GM21529 (cell line): ENCODE results near the gene HTR7.

Experiments used
- ATAC-seq: cut with Tn5 transposase; IDR thresholded peaks from one replicate; pipeline ENCODE4 v1.9.1; 2021; ENCODE audit not compliant: unreplicated experiment

HTR7 gene

DNA sequence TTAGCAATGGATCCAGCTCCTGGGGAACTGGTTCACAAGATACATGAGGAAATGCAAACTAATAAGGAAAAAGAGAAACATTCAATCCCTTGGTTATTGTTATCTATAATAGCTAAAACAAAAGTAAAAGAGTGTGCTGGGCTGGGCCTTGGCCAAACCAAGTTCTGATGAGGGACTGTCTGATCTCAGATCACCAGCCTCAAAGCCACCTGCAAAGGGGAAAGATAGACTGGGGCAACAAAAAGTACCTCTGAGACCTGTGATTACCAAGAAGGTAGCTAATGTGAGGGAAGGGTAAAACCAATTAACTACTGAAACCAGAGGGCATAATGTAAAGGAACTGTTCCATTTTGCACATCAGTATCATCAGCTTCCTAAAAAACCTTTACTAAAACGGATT, 51.2 kb downstream of the HTR7 start:
- no peak for ATAC-seq

DNA sequence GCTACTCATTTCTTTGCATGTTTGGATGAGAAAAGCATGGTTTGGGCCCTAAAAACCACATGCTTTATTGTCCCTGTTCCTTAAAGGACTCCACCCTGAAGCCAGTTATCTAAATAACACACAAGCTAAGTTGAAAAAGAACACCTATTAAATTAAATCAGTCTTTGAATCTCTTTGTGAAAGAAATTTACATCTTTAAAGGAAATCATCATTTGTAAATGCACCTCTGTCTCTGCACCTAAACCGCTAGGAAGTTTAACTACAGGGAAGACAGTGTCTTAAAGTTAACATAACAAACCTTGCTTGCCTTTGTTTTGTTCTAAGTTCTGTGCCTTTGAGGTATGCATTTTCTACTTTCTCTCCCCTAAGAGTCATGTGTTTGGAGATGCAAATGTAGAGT, 52.6 kb downstream of the HTR7 start:
- ATAC-seq: no peak

DNA sequence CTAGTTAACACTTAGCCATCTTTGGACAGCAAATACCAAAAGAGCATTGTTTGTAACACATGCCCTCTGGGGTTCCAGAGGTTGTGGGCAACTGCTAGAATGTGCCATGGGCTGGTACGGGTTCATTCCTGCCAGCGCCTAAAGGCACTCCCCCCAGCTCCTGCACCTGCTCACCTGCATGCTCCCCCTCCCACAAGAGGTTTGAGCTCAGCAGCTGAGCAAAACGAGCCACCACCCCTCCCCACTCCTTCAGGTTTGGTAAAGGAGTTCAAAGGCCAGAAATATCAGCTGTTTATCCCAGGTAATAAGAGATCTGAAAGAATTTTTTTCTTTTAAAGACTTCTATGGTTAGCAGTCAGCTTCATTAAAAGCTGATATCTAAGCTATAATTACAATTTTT, 53.5 kb downstream of the HTR7 start:
- ATAC-seq: no peak

DNA sequence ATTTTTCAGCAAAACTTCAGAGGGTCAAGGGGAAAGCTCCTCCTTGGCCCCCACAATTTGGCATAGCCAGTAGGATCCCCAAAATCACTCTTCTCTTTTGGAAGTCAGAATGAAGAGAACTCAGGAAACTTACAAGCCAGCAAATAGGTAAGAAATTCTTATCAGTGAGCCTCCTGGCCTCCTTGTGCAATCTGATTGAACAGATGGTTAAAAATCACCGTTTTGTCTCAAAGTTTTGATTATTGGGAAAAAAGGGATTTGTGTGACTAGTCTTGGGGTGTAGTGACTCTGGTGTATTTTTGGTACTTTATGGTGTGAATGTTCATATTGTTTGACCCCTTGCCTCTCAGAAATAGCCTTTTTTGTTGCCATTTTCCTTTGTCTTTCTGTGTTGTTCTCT, 56.2 kb downstream of the HTR7 start:
- ATAC-seq: no peak

DNA sequence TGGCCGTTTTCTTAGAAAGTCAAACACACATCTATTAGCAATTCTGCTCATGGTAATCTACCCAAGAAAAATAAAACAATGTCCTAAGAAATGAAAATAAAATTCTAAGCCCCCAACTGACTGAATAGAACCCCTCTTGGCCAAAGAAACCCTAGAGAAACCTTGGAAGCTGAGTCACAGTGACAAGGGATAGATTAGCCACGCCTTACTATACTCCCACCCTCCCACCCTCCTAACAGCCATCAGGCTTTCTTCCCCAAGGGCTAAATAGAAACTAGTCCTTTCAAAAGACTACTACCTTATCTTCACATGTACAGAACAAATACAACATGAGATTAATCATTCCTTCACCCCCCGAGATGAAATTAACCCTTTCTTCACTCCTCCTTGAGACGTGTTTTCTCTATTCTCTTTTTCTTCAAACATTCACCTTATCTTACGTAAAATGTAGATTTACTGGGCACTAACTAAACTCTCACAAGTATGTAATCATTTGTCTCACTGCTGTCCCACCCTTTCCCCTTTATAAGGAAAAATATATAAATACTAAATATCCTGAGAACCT, 57.5 kb downstream of the HTR7 start:
- no peak for ATAC-seq

DNA sequence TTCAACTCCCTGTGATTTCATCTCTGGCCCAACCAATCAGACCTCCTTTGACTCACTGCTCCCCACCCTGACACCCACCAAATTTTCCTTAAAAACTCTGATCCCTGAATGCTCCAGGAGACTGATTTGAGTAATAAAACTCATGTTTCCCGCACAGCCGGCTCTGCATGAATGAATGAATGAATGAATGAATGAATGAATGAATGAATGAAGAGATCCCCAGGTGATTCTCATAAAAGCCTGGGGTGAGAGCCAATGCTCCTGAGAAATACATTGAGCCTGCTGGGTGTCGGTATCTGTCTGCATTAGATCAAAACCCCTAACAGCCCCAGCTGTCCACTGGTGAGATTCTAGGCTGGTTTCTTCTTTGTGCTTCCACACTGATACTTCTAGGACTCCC, 58.7 kb downstream of the HTR7 start:
- no peak for ATAC-seq

DNA sequence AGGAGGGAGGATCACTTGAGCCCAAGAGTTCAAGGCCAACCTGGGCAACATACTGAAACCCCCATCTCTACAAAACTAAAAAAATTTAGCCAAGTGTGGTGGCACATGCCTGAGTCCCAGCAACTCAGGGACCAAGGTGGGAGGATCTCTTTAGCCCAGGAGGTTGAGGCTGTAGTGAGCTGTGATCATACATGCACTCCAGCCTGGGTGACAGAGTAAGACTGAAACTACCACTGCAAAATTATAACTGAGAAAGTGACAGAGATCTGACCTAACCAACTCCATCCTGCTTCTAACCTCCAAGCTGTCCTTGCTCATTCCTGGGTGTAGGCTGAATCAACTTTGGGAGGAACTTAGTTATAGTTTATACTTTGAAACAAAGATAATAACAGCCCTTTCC, 59.4 kb downstream of the HTR7 start:
- no peak for ATAC-seq

DNA sequence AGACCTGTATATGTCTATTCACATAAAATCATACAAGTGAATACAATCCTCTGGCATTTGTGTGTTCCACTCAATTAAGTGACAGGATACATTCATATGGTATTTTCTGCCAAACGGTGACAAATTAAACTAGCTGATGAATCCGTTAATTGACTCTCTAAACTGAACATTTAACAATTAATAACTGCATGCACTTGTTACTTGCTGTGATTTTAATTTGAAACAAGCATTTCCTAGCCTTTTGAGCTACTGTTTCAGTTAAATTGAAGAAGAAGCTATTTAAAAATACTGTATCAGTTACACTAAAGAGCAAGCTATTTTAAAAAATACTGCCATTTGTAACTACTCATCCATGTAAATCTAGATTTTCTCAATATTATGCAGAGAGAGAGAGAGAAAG, 67.4 kb downstream of the HTR7 start:
- ATAC-seq: no peak

DNA sequence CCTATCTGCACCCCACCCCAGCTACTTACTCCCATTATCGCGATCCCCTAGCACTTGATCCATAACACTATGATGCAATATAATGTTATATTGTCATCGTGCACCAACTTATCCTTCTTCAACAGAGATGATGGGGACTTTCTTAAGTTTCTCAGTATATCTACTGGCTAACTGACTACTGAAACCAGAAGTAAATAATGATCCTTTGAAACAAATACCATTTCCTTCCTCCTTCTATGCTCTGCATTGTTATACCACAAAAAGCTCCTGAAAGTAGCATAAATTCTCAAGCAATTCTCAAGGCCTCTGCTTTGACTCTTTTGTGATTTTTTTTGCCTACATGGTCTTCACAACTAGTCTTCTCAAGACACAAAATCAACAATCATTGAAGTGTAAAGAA, 68.9 kb downstream of the HTR7 start:
- ATAC-seq: peak; percentile 86

DNA sequence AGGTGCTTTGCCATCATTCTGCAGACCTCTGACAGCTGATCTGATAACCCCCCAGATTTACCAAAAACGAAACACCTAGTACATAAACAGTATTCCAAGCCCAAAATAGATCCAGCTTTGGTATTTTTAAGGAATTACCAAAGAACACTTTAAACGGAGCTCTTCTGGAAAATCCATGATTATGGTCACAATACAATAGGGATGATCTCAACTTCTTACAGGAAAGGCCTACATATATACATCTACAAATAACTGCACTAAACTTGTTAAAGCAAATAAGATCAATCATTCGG, 69.7 kb downstream of the HTR7 start:
- ATAC-seq: no peak

DNA sequence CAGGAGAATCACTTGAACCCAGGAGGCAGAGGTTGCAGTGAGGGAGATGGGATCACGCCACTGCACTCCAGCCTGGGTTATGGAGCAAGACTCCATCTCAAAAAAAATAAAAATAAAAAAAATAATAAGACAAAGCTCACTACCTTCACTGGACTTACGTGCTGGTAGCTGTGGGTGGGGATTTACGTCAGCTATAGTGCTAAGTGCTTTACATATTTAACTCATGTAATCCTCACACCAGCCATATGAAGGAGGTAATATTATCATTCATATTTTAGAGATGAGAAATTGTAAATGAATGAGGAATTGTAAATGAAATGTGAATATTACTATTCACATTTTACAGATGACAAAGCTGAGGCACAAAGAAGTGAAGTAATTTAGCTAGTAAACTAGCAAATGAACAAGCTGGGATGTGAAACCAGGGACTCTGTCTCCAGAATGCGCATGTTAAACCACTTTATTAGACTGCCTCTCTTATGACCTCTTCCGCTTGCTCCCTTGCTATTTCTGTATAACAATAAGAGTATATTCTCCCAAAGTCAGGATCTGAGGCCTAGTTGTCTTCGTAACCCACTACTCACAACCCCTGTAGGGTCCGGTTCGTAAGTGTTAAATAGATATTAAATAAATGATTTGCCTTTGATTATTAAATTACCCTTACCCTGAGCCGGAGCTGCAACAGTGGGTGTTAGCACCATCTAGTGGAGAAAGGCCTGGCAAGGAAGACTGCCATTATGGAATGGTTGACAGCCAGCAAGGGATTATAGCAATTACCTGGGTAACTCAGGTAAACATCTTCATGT, 70.2 kb downstream of the HTR7 start:
- no peak for ATAC-seq

DNA sequence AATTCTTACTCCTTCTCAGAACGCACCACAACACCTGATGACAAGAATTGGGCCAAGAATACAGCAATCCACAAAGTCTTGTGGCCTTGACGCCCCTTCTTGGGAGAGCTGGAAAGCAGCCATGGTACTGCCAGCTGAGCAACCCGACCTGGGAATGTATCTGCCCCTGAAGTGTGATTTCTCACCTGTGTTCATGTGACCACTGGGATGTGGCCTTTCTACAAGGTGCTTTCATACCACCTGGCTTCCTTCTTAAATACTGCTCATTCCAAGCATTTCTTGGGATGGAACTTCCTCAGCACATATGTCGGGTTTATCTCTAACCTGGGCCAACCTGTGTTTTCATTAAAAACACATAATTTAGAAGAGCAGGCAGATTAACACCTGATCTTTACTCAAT, 72.1 kb downstream of the HTR7 start:
- ATAC-seq: no peak

DNA sequence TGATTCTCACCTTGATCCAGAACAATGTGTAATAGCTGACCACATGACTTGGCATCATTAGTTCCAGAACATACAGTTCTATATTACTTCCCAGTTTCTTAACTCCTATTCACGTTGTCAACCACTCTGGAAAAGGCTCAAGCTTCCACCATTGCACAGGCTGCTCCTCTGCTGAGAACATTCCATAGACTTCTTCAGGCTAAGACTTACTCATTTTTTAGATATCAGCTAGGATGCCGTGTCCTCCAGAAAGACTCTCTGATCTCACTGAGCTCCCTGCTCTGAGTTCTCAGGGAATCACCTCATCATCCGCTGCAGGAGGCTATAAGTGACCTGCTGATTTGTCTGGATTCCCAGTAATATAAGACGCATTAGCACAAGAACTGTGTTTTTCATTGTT, 73.1 kb downstream of the HTR7 start:
- no peak for ATAC-seq

DNA sequence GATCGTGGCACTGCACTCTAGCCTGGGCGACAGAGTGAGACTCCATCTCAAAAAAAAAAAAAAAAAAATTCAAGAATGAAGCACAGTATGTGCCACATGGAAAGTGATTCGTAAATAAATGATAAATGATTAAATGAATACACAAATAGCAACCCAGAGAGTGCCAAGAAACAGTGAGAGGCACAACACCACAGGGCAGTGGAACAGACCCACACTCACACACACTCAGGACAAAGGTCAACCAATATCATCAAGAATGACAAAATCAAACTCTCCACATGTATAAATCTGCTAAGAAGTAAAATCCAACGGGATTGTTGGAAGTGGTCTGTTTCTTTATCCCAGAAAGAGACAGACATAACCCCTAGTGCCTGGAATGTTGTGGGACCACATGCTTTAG, 77.4 kb downstream of the HTR7 start:
- ATAC-seq: no peak

DNA sequence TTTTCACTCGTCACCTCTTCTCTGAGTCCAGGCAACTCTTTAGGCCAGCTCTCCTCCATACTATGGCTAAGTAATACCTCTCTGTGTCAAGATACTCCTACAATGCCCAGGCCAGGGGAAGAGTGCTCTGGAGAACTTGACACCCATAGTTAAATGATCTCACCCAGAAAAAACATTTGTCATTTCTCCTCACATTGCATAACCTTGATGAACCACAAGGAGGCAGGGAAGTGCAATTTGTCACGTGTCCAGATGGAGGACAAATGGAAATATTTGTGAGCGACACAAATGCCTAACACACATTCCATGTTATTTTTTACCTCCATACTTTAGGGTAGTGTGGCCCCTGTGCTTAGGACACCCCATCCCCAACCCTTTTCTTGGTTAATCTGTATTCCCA, 78.3 kb downstream of the HTR7 start:
- no peak for ATAC-seq

DNA sequence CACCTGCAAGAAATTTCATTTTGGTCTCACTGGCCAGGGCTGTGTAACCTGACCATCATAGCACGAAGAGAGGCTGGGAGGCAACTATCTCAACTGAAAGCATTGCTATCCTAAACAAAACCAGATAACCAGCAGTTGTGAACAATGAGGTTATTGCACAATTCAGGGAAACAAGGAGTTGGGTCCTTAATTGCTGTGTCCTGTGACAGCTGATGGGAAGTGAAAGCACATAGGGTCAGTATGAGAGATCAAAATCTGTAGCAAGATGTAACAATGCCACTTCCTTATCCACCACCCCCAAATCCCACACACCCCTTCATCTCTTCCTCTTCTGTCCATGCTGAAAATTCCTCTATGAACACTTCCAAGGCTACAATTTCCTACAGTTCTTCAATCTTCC, 80.2 kb downstream of the HTR7 start:
- ATAC-seq: no peak

DNA sequence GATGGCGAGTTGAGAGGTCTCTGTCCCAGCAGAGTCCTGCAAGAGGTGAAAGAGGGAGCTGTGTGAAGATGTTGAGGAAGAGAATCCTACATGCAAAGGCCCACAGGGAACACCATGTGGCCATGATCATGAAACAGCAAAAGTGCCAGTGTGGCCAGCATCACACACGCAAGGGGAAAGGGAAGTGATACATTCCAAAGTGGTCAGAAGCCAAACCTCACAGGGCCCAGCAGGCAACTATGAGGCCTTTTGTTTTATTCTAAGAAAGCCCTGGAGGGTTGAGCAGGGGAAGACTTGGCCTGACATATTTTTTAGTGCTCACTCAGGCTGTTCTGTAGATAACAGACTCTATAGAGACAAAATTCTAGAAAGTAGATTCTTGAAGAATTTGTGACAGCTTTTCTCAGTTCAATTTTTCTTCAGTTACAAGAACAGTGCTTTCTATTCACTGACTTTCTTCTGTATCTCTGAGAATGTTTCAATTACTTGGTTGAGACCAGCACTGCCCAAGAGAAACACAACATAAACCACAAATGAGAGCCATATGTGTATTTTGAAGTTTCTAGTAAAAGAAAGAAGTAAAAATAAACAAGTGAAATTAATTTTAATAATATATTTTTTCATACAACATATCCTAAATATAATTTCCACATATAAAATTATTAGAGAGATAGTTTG, 82.3 kb downstream of the HTR7 start:
- no peak for ATAC-seq

DNA sequence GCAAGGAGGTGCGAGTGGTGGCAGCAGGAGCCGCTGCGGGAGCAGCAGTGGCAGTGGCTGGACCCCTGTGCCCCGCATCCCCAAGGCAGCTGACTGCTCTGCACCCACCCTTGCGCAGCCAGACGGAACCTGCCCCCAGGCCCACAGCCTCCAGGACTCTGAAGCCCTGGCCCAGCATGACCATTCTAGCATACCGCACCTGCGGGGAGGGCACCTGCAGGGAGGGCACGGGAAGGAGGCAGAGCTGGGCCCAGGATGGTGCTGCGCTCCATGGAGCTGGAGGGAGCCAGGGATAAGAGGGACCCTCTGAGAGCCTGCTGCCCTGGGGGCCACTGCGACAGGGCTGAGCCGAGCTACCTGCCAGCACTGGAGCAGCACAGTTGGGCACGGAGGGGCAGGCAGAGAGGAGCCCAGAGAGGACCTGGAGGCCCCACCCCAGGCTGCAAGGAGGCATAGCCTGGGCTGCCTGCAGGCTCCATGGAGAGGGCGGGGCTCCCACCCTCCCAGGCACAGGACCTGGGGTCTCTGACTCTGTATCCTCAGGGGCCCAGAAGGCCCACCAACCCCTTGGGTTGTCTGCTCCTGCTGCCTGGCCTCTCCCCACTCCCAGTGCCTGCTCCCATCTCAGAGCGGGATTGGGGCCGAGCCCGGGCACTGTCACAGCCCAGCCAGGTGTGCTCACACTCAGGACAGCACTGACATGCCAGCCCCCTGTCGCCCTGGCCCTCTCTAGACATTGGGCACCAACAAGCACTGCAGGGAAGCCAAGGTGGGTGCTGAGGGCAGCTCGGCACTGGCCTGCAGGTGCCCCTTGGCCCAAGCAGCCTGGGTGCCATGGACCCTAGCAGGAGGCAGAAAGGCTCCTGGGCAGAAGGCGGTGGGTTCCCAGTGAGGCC, 87.6 kb downstream of the HTR7 start:
- no peak for ATAC-seq

DNA sequence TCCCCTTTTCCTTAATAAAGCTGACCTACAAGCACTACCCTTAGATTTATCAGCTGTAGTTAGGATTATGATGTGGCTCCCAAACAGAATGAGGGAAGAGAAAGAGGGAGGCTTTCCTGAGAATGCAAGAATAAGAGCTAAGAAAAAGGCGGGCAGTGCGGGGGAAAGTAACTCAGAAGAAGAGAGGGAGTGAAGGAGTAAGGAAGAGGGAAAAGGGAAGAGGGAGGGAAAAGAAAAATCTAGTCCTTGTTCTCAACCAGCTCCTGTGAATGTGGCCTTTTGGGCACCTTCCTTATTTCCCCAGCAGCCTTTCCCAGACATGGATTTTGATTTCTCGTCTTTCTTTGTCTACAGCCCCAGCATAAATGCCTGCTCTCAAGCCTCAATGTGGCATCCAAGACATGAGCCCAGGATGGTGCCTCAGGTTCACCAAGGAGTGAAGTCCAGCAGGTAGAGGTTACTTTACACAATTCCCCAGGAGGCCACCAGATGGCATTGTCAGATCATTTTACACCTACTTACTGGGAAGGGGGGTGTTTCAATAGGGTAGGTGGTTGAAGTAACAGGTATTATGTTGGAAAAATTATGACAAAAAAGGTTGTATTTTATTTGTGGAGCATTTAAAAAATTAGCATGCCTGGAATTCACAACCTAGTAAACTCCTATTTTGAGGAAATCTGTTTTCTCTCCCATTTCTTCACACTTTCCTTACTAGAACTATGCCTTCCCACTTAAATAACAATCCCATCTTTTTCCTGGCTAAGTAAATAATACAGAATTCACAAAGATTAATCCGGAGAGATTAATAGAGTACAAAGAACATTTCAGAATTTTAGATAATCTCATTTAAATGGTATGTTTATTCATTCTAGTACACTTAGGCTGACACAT, 106.5 kb downstream of the HTR7 start:
- ATAC-seq: peak; percentile 77

DNA sequence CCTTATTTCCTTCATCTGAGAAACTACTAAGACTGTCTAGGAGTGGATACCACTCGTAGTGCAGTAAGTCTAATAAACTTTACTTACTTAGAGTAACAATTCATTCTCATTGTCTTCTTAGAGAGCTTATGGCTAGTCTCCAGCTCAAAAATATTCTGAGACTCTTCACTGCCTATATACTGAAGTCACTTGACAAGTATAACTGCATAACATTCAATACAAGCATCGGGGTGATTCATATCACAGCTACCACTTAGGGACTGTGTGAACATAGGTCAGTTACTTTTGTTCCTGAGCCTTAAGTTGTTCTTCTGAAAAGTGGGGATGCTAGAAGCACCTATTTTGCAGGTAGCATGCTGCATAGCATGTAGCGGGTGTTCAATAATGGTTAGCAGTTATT, 111.0 kb downstream of the HTR7 start:
- no peak for ATAC-seq

DNA sequence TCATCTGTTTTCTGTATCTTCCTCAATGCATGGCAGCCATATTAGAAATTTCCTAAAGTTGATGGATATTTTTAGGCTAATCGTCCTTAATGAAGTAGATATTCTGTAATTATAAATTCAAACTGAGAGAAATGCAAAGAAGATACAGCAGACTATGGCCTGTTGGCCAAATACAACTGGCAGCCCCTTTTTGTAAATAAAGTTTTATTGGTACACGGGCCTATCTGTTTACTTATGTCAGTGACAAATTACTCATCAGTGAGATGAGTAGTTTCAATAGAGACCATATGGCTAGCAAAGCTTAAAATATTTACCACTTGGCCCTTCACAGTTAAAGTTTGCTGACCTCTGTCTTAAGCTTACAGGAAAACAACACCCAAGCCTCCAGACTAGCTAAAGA, 112.3 kb downstream of the HTR7 start:
- no peak for ATAC-seq
